Kidney (tissue), 14 donors: Measurements from ENCODE around the gene PRKAR1B. TPM values are rescaled to one million over a fixed set of nuclear protein-coding genes. Genes with fewer than 3 reads are reported as not detected.

ENCODE experiments used
- DNase-seq, 5 donors: peaks; one replicate each; pipeline ENCODE4 v3.0.0-alpha.2; 2013 to 2020
- FAIRE-seq: peaks from 2 replicates; lab custom pipeline; 2012; peaks lifted over from hg19 to GRCh38; lab: Jason Lieb, UNC
- H3K27ac ChIP-seq, 2 donors: one replicate each; pipeline ENCODE4 v1.7.0; 2013; ENCODE audit warnings: low read depth in 2 of 2, low read length in 2 of 2, inconsistent platforms in 1 of 2
- H3K27me3 ChIP-seq: one replicate; pipeline ENCODE4 v1.7.1; 2013; ENCODE audit warnings: low read length, inconsistent platforms; ENCODE audit not compliant: control insufficient read depth, insufficient read depth
- H3K36me3 ChIP-seq, 3 donors: one replicate each; pipeline versions ENCODE4 v1.7.0 to v1.7.1; 2013; ENCODE audit warnings: low read length in 3 of 3, control low read depth in 1 of 3, inconsistent platforms in 1 of 3; ENCODE audit not compliant: insufficient read depth in 3 of 3, control insufficient read depth in 2 of 3
- H3K4me1 ChIP-seq, 3 donors: one replicate each; pipeline versions ENCODE4 v1.7.0 to v1.7.1; 2013; ENCODE audit warnings: low read length in 3 of 3, inconsistent platforms in 1 of 3, low read depth in 1 of 3; ENCODE audit not compliant: control insufficient read depth in 2 of 3, insufficient read depth in 2 of 3
- H3K4me3 ChIP-seq, 3 donors: one replicate each; pipeline versions ENCODE4 v1.7.0 to v1.8.1; 2013; ENCODE audit warnings: low read length in 3 of 3, control low read depth in 1 of 3, inconsistent platforms in 1 of 3
- H3K9ac ChIP-seq, 3 donors: one replicate each; pipeline versions ENCODE4 v1.7.0 to v1.7.1; 2013; ENCODE audit warnings: low read length in 3 of 3, control low read depth in 1 of 3, inconsistent platforms in 1 of 3
- H3K9me3 ChIP-seq, 3 donors: one replicate each; pipeline versions ENCODE4 v1.7.0 to v1.7.1; 2013; ENCODE audit warnings: low read length in 3 of 3, control low read depth in 1 of 3, inconsistent platforms in 1 of 3; ENCODE audit not compliant: control insufficient read depth in 2 of 3, insufficient read depth in 1 of 3
- intact Hi-C: fragments of 100-400 bp; cut with DNase I; formaldehyde crosslinking; loops from one replicate; pipeline ENCODE4 v1.11.1; 2022
- polyA plus RNA-seq: library from polyadenylated mRNA; stranded (reverse); fragments of 350-450 nt; fragmentation: Illumina TruSeq; extraction: RNeasy Lipid Tissue Mini Kit (QIAGEN cat#74804); gene quantifications from one replicate; pipeline ENCODE4 v1.2.3, GENCODE V29; 2014; ENCODE audit warnings: low read depth, low replicate concordance; ENCODE audit not compliant: insufficient read depth
- total RNA-seq: library from RNA; stranded (reverse); fragmentation: NEBNext Ultra II Directional; extraction: Animal tissue kit (Norgen Biotek cat#: 25700); gene quantifications from one replicate; pipeline ENCODE4 v1.2.1, GENCODE V29; 2021
- TF ChIP-seq, protein P1 (sequence below): IDR thresholded peaks from 3 replicates; pipeline ENCODE4 v1.5.1; 2012; ENCODE audit warnings: mild to moderate bottlenecking, moderate library complexity, borderline replicate concordance; ENCODE audit not compliant: insufficient read depth; ENCODE audit errors: extremely low read depth
- donor health status: control.
- donor health status: control.
- donor health status: control.
- donor health status: control.
- donor health status: control.
- donor health status: DM: yes; HTN: yes; CAD: no.
- donor health status: Normal renal cell carcinoma (clear cell type).

PRKAR1B gene
- total and polyA plus RNA-seq, 2 donors from 2014 or later, result 15.9 to 21.4 TPM

DNA sequence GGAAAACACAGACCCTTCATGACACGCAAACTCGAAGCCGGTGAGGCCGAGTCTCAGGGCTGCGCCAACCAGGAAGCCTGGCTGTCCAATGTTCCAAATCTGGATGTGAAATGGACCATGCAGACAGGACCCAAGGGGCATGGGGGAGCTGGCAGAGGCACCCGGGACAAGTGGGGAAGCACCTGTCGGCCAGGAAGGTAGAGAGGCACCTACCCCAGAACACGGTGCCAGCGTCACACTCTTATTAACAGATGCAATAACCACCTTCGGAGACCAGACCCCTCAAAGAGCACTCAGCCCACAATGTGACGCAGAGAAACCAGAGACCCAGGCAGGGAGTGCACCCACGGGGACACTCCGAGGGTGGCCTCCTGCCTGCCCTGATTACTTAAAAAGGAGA lies 119.1 kb downstream of the PRKAR1B start:
- TF ChIP-seq, protein P1, sequence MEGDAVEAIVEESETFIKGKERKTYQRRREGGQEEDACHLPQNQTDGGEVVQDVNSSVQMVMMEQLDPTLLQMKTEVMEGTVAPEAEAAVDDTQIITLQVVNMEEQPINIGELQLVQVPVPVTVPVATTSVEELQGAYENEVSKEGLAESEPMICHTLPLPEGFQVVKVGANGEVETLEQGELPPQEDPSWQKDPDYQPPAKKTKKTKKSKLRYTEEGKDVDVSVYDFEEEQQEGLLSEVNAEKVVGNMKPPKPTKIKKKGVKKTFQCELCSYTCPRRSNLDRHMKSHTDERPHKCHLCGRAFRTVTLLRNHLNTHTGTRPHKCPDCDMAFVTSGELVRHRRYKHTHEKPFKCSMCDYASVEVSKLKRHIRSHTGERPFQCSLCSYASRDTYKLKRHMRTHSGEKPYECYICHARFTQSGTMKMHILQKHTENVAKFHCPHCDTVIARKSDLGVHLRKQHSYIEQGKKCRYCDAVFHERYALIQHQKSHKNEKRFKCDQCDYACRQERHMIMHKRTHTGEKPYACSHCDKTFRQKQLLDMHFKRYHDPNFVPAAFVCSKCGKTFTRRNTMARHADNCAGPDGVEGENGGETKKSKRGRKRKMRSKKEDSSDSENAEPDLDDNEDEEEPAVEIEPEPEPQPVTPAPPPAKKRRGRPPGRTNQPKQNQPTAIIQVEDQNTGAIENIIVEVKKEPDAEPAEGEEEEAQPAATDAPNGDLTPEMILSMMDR, result no peak
- DNase-seq (peak in 4 of 5 donors; percentile 51 to 60 (median 58)), FAIRE-seq (no peak)
- H3K27me3 ChIP-seq, result no peaks in the 10 kb centered on the region
- H3K36me3 ChIP-seq, result no peaks in the 10 kb centered on the region
- intact Hi-C loops, result no loop called here
- H3K4me1 ChIP-seq, result peaks cover 0 to 26% (median 2%) of the 10 kb centered on the region in 3 donors
- no peaks in the 10 kb centered on the region for H3K9me3 ChIP-seq
- no peak overlapping the region for H3K4me3 ChIP-seq
- H3K9ac ChIP-seq, result no peak overlapping the region
- H3K27ac ChIP-seq, result peak overlapping the region; percentile 40 to 57

DNA sequence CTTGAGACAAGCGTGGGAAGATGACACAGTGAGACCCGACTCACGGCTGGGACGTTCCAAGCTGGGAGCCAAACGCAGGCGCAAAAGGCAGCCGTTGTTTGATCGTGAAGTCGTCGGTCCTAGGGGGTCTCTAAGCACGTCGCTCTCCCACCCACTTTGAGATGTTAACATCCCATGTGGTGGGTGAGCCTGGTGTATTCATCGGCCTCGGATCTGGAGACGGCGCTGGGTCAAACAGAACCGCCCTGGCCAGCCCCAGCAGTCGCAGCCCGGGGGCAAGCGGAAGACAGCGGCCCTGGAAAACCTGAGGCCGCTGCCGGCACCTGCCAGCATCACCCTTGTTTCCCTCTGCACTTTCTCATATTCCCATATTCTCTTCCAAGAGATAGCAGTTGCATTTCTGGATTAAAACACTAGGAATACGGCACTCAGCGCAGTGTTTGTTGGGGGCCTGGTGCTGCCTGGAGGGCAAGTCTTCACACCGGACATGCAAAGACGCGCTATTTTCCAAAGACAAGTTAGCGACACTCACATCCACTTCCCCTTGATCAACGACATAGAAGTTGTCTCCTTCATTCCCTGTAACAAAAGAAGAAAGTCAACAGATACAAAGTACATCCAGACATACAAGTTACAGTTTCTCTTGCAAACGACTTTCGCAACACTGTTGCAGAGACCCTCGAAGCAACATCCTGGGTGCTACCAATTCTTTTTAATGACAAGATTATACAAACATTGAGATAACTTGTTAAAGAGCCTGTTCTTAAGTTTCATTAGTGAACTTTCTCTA lies 121.2 kb downstream of the PRKAR1B start:
- Histone ChIP-seq H3K27ac (no peak overlapping the region), H3K9me3 (no peaks in the 10 kb centered on the region), H3K4me3 (no peak overlapping the region), H3K4me1 (peaks cover 0 to 31% (median 2%) of the 10 kb centered on the region in 3 donors), H3K27me3 (no peaks in the 10 kb centered on the region), H3K36me3 (no peaks in the 10 kb centered on the region), H3K9ac (no peak overlapping the region)
- TF ChIP-seq, protein P1, result no peak
- FAIRE-seq (no peak), DNase-seq (peak in 1 of 5 donors; percentile 48)
- intact Hi-C loops, result no loop called here

DNA sequence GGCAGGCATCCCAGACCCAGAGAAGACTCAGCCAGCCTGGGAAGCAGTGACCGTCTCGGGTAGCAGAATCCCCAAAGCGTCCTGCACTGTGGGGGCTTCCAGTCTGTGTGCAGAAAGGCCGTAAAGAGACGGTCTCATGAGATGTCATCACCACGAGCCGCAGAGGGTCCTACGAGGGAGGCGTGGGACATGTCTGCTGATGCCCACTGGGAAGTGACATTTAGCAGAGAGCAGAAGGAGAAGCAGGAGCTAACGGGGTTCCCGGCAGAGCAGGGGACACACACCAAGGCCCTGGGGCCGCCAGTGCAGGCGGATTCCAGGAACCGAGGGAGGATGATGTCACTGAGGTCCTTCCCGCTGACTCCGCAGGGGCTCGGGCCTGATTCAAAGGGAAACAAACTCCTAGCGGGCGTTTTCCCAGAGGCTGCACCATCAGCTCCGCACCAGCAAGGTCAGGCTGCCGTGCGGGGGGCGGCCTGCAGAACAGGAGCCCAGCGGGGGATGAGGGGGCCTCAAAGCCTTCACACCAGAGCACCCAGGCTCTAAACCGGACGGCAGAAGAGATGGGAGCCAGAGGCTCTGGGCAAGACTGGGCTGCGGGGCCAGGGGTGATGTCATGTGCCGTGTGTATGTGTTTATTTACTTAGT lies 122.1 kb downstream of the PRKAR1B start:
- TF ChIP-seq, protein P1, result no peak
- intact Hi-C loops, result no loop called here
- H3K4me1 ChIP-seq, result peaks cover 0 to 25% (median 2%) of the 10 kb centered on the region in 3 donors
- peak in 1 of 5 donors; percentile 74 for DNase-seq
- H3K36me3 ChIP-seq, result no peaks in the 10 kb centered on the region
- no peak overlapping the region for H3K4me3 ChIP-seq
- H3K9me3 ChIP-seq, result no peaks in the 10 kb centered on the region
- no peak for FAIRE-seq
- H3K27ac ChIP-seq, result peak overlapping the region; percentile 88 to 91
- H3K9ac ChIP-seq, result peak overlapping the region in 1 of 3 donors; percentile 56
- H3K27me3 ChIP-seq, result no peaks in the 10 kb centered on the region
